HG02571 (cell line): ENCODE results near the gene BPIFB2.

Experiments used
- ATAC-seq: cut with Tn5 transposase; IDR thresholded peaks from one replicate; pipeline ENCODE4 v1.9.1; 2021; ENCODE audit warnings: mild to moderate bottlenecking, moderate library complexity; ENCODE audit not compliant: unreplicated experiment

Gene BPIFB2

GRCh38 chr20:33005908-33006775, 1.4 kb upstream of the BPIFB2 start:
- ATAC-seq, result no peak

- no peak for ATAC-seq
These were observed 628 bp upstream of the BPIFB2 start for GRCh38 chr20:33006776-33007375.

DNA sequence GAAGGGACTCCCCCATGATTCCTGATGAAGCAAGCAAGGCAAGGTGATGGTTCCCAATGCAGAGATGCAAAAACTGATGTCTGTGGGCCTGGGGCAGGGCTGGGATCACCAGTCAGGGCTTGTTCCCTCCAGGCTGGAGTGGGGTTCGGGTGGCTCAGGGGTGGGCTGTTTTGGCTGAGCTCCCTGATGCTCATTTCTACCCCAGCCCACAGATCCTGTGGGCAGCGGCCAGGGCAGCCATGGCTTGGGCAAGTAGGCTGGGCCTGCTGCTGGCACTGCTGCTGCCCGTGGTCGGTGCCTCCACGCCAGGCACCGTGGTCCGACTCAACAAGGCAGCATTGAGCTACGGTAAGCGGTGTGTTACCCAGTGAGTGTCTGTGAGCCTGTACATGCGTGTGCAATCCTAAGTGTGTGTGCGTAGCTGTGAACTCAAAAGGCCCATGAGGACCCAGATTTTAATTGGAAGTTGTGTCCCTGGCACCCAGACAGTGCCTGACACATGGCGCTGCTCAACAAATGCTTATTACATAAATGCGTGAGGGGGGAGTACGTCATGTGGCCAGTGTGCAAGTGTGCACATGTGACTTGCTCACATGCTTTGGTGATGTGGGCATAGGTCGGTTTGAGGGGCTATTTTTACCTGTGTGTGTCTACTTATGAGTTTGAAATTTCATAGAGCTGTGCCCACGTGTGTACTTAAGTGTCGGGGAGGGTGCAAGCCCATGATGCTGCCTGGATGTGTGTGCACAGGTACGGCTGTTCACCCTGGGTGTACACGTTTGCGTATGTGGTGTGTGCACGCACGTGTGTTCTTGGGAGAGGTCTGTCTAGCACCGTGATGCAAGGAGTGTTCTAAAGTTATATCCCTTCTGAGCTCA, 1.1 kb downstream of the BPIFB2 start:
- ATAC-seq, result no peak

DNA sequence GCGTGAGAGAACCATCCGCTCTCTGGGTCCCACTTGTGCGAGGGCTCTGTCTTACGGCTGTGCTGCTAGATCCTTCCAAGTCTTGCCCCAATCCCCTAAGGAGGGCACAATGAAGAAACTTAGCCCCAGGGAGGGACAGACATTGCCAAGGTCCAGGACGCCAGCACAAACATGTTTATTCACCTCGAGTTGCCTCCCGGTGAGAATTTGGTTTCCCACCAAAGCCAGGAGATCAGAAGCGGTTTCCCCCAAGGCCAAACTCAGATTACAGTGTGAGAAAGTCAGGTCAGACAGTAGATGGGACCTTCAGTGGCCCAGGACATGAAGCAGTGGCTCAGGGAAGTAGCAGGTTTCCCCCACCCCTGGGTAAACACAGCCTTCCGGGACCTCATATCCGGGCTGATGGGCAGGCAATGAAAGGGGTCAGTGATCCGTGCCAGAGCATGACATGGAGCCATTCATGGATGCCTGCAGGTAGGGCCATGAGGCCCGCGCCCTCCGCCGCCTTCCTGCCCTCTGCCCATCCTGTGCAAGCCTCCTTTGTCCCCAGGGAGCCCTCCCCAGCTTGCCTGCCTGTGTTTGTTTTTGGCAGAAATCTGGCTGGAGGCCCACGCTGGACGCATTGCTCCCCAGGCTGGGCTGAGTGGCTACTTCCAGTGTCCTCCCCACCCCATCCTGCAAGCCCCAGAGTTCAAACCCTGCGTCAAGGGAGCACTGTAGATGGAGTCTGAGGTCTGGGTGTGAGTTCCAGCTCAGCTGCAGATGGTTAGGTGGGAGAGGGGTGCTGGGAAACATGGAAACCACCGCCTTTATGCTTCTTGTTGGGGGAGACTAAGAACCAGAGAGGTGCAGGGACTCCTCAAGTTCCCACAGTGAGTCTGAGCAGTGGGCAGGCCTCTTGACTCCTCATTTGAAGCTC, 2.0 kb downstream of the BPIFB2 start:
- ATAC-seq, result no peak

DNA sequence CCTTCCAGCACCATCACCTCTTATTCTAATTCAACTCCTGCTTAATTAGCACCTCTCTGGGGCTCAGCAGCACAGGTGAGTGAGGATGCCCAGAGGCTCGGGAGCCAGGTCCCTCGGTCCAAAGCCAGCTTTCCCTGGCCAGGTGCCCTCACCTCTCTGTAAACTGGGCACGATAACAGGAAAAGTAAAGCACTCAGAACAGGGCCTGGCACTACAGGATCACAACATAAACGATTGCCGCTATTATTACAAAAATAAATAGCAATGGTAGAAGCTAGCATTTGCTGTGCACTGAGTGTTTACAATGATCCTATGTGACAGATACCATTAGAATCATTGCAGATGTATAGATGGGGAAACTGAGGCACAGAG, 2.6 kb downstream of the BPIFB2 start:
- no peak for ATAC-seq

- ATAC-seq, result no peak
These were observed 3.4 kb downstream of the BPIFB2 start for GRCh38 chr20:33010674-33011449.

- ATAC-seq, result no peak
These were observed 5.1 kb downstream of the BPIFB2 start for GRCh38 chr20:33012327-33013189.

- no peak for ATAC-seq
These were observed 6.3 kb downstream of the BPIFB2 start for GRCh38 chr20:33013701-33014326.

- ATAC-seq, result no peak
These were observed 7.0 kb downstream of the BPIFB2 start for GRCh38 chr20:33014336-33015113.

- ATAC-seq, result no peak
These were observed 7.6 kb downstream of the BPIFB2 start for GRCh38 chr20:33015114-33015484.

- ATAC-seq, result no peak
These were observed 8.4 kb downstream of the BPIFB2 start for GRCh38 chr20:33015700-33016580.

- ATAC-seq, result no peak
These were observed 9.1 kb downstream of the BPIFB2 start for GRCh38 chr20:33016581-33017109.

DNA sequence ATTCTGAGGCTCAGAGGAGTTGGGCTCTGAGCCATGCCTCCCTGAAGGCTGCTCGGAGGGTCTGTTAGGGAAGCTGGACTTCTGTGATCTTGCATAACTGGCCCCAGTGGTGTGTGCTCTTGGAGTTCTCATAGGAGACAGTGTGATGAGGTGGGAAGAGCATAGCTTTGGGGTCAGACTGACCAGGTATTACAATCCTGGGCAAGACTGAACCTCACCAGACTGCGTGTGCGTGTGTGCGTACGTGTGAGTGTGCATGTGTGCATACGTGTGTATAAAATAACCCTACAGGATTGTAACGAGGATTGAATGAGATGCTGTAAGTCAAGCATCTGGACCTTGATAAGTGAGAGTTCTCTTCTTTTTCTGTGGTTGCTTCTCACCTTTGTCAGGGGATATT, 10.0 kb downstream of the BPIFB2 start:
- ATAC-seq, result no peak

GRCh38 chr20:33018169-33018931, 10.8 kb downstream of the BPIFB2 start:
- ATAC-seq, result no peak

DNA sequence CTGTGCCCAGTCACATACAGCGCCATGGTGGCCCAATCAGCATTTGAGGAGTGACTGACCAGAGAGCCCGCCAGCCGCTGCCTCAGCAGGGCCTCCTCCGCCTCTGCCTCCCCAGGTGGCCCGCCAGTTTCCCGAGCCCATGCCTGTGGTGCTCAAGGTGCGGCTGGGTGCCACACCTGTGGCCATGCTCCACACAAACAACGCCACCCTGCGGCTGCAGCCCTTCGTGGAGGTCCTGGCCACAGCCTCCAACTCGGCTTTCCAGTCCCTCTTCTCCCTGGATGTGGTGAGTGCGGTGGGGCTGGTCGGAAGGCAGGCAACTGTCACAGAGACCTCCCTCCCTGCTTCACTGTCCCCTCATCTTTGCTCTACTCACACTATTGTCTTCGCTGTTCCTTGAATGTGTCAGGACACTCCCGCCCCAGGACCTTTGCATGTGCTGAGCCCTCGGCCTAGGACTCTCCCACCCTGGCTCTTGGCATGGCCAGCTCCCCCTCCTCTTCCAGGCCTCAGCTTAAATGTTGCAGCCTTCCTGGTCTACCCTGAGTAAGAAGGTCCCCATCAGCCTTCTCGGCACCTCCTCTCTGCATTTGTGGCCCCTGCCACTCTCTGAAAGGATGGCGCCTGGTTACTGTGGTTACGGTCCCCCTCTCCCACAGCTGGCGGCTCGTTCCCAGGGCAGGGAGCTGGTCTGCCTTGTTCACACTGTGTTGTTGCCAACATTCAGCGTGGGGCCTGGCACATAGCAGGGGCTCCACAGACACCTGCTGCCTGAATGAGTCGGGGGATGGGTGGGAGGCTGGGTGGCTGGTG, 12.2 kb downstream of the BPIFB2 start:
- ATAC-seq, result no peak
